Retinal pigment epithelial cell (primary cell): Measurements from ENCODE around the gene SPDYE16.
"Not testable (repeated sequence)": the region's sequence is repeated elsewhere in the genome, so short reads cannot be mapped to it uniquely, and the experiment has no call there.

Experiments
- DNase-seq: peaks from one replicate; pipeline ENCODE4 v3.0.0-alpha.2; 2010; ENCODE audit warnings: low read depth
- H3K4me3 ChIP-seq: 2 replicates; pipeline ENCODE4 v1.5.1; 2011; ENCODE audit warnings: mild to moderate bottlenecking, low read length, control low read depth, moderate library complexity
- CTCF ChIP-seq: conservative IDR thresholded peaks from 2 replicates; pipeline ENCODE4 v1.5.1; 2011; ENCODE audit warnings: low read depth, low read length, control low read depth, inconsistent platforms

The SPDYE16 gene

GRCh38 chr7:76512941-76513816 is 29.9 kb downstream of the SPDYE16 start:
- peak; percentile 54 for TF ChIP-seq CTCF
- H3K4me3 ChIP-seq: no peak overlapping the region
- DNase-seq: no peak

DNA sequence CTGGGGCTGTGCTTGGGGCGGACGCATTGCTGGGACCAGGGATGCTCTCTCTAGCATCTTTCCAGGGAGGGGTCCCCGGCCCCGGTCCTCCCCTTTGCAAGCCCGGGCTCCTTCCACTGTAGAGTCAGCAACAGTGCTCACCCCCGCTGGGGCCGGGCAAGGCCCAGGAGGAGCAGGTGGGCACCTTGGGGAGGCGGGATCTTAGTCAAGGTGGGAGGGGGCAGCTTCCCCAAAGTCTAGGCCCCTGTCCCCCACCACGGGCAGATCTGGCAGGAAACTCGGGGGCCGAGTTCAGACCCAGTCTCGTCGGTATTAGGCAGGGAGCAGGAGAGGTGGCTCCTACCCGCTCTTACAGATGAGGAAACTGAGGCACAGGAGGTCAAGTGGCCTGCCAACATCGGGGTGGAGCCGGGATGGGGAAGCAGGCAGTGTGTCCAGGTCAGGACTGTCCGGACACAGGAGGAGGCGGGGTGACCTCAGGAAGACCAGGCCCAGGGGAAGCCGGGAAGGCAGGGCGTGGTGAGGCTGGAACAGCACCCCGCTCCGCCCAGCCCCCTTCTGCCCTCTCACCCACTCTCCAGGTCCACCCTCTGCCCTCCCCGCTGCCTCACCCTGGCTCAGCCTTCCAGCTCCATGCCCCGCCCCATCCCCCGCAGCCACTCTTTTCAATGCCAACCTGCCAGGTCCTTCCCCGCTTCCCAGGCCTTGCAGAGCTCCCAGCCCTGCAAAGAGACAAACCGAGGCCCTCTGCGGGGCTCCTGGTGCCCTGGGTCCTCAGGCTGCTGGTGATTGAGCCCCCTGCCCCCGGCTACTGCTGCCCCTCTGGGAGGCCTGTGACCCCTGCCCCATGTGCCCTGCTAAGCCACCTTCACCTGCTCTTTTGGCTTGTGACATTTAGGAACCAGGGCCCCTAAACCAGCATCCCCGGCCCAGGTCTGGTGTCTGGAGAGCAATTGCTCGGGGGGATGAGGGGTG is 30.9 kb downstream of the SPDYE16 start:
- H3K4me3 ChIP-seq, DNase-seq: not testable (repeated sequence)

- DNase-seq, H3K4me3 ChIP-seq: not testable (repeated sequence)
These were observed 31.7 kb downstream of the SPDYE16 start for GRCh38 chr7:76511200-76511910.

DNA sequence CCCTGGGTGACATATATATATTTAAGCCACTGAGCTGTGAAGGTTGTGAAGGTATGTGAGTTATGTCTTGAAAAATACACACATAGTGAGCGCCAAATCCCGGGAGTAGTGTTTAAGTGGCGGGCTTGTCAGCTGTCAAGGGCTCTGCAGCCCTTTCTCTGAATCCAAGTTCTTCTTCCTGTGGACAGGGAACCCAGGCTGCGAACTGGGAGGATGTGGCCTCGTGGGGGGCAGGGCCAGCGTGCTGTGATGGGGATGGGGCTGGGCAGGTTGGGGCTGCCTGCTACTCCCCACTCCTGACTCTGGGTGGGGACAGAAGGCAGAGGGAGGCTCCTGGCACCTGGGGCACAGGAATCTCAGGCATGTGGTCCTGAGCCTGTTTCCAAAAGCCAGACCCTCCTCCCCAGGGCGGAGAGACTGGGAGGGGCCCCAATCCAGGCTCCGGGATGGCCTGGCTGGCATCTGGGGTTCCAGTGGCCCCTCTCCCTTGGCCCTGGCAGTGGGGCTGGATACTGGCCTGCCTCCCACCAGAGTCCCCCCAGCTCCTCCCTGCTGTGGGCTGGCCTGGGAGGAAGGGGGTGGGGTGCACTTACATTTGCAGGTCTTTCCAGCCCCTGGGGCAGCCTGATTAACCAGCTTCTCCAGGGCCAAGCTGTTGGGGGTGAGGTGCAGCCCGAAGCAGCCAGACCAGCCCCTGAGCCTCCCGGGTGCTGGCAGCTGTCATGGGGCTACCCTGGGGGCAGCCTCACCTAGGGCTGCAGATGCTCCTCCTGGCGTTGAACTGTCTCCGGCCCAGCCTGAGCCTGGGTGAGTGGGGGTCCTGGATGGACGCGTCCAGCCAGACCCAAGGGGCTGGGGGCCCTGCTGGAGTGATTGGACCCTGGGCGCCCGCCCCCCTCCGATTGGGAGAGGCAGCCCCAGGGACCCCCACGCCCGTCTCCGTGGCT is 32.9 kb downstream of the SPDYE16 start, which contains the start of gene UPK3B:
UPK3B (plus strand) TSS at position 622 of the 947 bp plus-strand sequence; CDS start at position 723, 101 bp downstream.
- H3K4me3 ChIP-seq: peak within 1 kb of the TSS; percentile 40
- DNase-seq: peak; percentile 55
- no peak for TF ChIP-seq CTCF

GRCh38 chr7:76507723-76508406 is 35.2 kb downstream of the SPDYE16 start:
- DNase-seq: no peak
- no peak overlapping the region for H3K4me3 ChIP-seq
- TF ChIP-seq CTCF: no peak

DNA sequence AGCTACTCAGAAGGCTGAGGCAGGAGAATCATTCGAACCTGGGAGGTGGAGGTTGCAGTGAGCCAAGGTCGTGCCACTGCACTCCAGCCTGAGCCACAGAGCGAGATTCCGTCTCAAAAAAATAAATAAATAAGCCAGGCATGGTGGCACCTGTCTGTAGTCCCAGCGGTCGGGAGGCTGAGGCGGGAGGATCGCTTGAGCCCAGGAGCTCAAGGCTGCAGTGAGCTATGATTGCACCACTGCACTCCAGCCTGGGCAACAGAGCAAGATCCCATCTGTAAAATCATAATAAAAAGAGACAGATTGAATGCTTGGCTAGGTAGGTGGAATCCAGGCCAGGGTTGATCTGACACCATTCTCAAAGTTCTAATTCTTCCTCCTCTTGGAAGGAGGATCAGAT is 36.5 kb downstream of the SPDYE16 start:
- not testable (repeated sequence) for DNase-seq, H3K4me3 ChIP-seq

- no peak for DNase-seq
- H3K4me3 ChIP-seq: no peak overlapping the region
- no peak for TF ChIP-seq CTCF
These were observed 37.0 kb downstream of the SPDYE16 start for GRCh38 chr7:76506081-76506440.
